ENCODE data around the gene MTMR3.

MTMR3 gene

DNA sequence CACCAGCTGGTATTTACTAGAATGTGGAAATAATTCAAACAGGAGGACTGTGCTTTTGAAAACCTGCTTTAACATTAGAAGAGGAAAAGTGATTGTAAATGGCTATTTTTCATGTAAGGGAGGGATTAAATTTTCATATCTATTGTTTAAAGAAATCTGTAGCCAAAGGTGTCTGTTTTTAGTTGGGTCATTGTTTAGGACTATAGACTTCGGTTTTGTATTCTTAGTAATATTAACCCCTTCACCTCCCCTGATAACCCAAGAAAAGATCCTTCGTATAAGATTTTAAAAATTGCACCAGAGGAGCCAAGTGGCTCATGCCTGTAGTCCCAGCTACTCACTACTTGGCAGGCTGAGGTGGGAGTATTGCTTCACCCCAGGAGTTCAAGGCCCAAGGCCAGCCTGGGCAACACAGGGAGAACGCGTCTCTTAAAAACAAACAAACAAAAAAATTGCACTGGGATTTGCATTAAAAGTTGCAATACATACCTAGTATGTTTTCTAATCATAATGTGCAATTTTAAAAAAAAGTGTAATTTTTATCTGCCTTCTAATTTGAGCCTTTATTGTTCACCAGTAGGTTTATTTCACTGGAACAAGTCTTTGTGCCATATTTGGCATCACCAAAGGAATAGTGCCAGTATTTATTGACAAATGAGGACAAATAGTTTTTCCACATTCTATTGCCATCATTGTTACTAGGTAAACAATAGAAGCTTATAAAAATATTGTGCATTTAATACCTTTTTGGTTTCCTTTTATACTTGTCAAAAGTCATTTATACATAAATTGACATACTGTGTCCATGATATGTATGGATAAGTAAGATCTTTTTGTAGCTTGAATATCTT lies 34.3 kb downstream of the MTMR3 start:
- no peak for DNase-seq

GRCh38 chr22:29925402-29925801 lies 42.4 kb downstream of the MTMR3 start:
- no peak for DNase-seq

- DNase-seq, result no peak
These were observed 43.1 kb downstream of the MTMR3 start for GRCh38 chr22:29926057-29926456.

GRCh38 chr22:29932136-29932535 lies 49.2 kb downstream of the MTMR3 start:
- DNase-seq, result no peak

DNA sequence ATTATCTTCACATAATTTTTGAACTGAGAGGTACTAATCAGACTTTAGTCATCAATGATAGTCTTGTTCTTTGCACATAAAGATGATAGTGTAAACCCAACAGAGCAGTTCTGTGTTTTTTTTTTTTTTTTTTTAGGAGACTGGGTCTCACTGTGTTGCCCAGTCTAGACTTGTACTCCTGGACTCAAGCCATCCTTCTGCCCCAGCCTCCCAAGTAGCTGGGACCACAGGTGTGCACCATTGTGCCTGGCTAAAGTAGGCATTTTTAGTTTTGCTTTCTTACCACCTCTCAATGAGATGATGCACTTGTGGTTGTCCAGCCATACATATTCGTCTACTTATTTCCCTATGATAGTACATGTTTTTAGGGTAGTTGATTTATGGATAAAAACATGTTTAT lies 50.6 kb downstream of the MTMR3 start:
- no peak for DNase-seq

GRCh38 chr22:29934596-29934995 lies 51.6 kb downstream of the MTMR3 start:
- no peak for DNase-seq

GRCh38 chr22:29936186-29936585 lies 53.2 kb downstream of the MTMR3 start:
- no peak for DNase-seq

DNA sequence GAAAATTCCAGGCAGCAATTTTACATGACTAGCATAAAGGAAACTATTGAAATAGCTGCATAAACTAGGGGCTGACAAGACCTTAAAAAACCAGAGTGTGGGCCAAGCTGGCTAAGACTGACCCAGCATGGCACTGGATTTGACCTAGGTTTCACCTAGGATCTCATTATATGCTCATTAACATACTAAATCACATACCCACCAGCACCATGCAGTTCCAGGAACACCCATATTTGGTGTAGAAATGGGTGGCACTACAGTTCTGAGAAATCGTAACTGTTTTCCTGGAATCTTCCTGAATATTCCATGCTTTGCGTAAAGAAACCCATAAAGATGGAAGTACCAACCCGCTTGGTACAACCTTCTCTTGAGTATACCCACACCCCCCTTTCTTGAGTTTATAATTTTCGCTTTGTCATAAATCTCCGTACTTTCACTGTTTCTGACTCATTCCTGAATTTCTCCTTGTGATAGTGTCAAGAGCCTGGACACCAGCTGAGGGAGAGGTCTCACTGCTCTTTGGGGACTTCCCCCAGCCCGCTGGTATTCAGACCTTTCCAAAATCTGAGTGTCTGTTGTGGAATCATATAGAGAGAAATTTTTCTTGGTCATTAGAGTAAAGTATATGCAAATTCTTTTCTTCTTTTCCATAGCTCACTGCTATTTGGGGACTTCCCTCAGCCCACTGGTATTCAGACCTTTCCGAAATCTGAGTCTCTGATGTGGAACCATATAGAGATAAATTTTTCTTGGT lies 55.1 kb downstream of the MTMR3 start:
- DNase-seq, result no peak

DNA sequence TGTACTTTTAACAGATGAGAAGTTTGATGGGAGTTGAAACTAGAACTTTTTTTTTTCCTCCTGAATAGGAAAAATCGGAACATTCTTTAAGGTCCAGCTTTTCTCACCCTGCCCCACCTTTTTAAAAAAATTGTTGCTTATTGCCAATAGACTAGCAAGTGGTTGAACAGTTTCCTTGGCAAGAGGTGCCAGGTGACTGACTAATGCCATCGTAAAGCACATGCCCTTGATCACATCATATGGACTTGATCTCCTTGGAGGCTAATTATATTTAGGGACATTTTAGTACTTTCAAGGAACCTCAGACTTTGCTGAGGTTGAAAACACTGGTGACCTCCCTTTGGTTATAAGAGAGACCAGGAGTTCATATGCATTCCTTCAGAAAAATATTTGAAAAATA lies 57.6 kb downstream of the MTMR3 start:
- DNase-seq, result no peak

GRCh38 chr22:29944339-29944738 lies 61.4 kb downstream of the MTMR3 start:
- DNase-seq, result no peak

DNA sequence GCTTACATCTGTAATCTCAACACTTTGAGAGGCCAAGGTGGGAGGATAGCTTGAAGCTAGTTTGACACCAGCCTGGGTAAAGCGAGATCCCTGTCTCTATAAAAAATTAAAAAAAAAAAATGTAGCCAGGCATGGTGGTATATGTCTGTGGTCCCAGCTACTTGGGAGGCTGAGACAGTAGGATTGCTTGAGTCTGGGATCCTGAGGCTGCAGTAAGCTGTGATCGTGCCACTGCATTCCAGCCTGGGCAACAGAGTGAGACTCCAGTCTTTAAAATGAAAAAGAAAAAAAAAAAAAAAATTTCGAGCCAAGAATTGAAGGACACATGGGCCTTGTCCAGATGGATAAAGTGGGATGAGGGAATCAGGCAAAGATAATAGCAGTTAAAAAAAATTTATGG lies 62.5 kb downstream of the MTMR3 start:
- no peak for DNase-seq

GRCh38 chr22:29946220-29946619 lies 63.2 kb downstream of the MTMR3 start:
- no peak for DNase-seq

- no peak for DNase-seq
These were observed 64.7 kb downstream of the MTMR3 start for GRCh38 chr22:29947410-29948384.

DNA sequence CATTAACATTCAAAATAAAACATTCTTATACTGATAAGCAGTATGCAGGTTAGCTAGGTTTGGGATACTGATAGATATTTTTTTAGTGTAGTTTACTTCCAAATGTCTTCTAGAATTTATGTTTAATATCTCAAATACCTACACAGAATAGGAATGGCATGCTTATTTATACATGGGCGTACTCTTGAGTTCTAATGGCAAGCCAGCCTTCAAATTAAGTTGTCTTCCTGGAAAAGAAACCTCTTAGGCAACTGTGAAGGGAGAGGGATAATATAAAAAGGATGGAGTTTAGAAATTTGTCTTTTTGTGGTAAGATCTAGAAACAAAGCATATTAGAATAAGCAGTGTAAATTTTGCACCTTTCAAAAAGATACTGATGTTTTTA lies 65.4 kb downstream of the MTMR3 start:
- DNase-seq, result no peak

GRCh38 chr22:29949872-29950271 lies 66.9 kb downstream of the MTMR3 start:
- no peak for DNase-seq

GRCh38 chr22:29951791-29952413 lies 68.9 kb downstream of the MTMR3 start:
- DNase-seq, result no peak

- no peak for DNase-seq
These were observed 71.4 kb downstream of the MTMR3 start for GRCh38 chr22:29954203-29954855.

DNA sequence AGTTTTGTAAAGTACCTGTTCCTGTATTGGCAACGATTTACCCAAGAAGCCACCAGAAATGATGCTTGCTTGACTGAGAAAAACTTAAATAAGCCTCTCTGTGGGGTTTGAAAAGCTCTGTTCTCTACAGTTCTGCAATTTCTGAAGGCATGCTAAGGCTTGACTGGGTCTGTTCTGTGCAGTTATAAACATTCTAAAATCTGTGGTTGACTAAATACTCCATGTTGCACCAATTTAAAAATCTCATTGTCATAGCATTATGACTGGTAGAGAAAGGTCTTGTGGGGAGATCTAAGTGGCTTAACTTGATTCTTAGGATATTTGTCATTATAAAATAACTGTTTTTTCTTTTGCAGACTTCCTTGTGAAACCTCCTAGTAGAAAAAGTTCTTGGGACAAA lies 73.7 kb downstream of the MTMR3 start:
- DNase-seq, result no peak

GRCh38 chr22:29958170-29958569 lies 75.2 kb downstream of the MTMR3 start:
- DNase-seq, result no peak

GRCh38 chr22:29964776-29965175 lies 81.8 kb downstream of the MTMR3 start:
- DNase-seq, result no peak

DNA sequence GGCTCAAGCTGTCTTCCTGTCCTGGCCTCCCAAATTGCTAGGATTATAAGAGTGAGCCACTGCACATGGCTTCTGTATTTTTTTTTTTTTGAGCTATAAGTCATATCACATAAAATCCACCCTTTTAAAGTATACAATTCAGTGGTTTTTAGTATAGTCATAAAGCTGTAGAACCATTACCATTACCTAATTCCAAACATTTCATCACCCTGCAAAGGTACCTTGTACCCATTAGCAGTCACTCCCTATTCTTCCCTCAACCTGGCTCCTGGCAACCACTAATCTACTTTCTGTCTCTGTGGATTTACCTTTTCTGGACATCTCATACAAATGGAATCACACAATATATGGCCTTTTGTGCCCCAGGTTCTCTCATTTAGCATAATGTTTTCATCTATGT lies 84.5 kb downstream of the MTMR3 start:
- DNase-seq, result no peak

DNA sequence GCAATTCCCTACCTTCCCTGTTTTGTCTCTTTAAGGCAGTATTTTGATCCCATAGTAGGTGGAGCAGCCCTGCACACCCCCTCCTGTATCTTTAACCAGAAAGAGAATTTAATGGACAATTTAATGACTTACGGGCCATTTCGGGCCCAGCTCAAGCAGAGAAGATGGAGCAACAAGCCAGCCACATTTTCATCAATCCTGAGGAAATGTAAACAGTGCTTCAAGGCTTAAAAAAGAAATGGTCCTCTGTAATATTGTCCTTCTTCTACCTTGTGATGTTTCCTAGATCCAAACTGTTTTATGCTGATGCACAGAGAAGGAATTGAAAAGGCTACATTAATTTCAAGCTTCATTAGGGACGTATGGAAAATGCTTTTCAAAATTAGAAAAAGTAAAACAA lies 88.6 kb downstream of the MTMR3 start:
- no peak for DNase-seq
